ENCODE results near the gene IFNL4.

IFNL4 gene

GRCh38 chr19:39212375-39212742 is 36.3 kb downstream of the IFNL4 start (continued):
- TF ChIP-seq ZC3H10 (CRISPR knock-in tag; IDR thresholded peaks at IDR 0.05) (no peak), ZNF565 (CRISPR knock-in tag; conservative IDR thresholded peaks at IDR 0.05; ENCODE audit: low read depth) (no peak), ZFP30 (CRISPR knock-in tag; IDR thresholded peaks at IDR 0.05) (no peak), CREB5 (CRISPR knock-in tag; IDR thresholded peaks at IDR 0.05; ENCODE audit: low read depth) (no peak), CSRNP3 (CRISPR knock-in tag; IDR thresholded peaks at IDR 0.05) (no peak), PPARA (CRISPR knock-in tag; IDR thresholded peaks at IDR 0.05; ENCODE audit: borderline replicate concordance) (no peak)

- ATAC-seq, result no peak; the same call in 1 of the 3 replicates
- TF ChIP-seq BACH2 (CRISPR knock-in tag; IDR thresholded peaks at IDR 0.05; ENCODE audit: borderline replicate concordance) (no peak), OSR1 (CRISPR knock-in tag; IDR thresholded peaks at IDR 0.05) (no peak), TCF4 (CRISPR knock-in tag; IDR thresholded peaks at IDR 0.05; ENCODE audit: borderline replicate concordance) (no peak), CSRNP3 (CRISPR knock-in tag; IDR thresholded peaks at IDR 0.05) (no peak), ZFP30 (CRISPR knock-in tag; IDR thresholded peaks at IDR 0.05) (no peak), CSDC2 (CRISPR knock-in tag; IDR thresholded peaks at IDR 0.05) (no peak), ZNF70 (CRISPR knock-in tag; IDR thresholded peaks at IDR 0.05) (no peak), ISL1 (CRISPR knock-in tag; IDR thresholded peaks at IDR 0.05) (no peak), CREB5 (CRISPR knock-in tag; IDR thresholded peaks at IDR 0.05; ENCODE audit: low read depth) (no peak)
- TF ChIP-seq, protein P1, sequence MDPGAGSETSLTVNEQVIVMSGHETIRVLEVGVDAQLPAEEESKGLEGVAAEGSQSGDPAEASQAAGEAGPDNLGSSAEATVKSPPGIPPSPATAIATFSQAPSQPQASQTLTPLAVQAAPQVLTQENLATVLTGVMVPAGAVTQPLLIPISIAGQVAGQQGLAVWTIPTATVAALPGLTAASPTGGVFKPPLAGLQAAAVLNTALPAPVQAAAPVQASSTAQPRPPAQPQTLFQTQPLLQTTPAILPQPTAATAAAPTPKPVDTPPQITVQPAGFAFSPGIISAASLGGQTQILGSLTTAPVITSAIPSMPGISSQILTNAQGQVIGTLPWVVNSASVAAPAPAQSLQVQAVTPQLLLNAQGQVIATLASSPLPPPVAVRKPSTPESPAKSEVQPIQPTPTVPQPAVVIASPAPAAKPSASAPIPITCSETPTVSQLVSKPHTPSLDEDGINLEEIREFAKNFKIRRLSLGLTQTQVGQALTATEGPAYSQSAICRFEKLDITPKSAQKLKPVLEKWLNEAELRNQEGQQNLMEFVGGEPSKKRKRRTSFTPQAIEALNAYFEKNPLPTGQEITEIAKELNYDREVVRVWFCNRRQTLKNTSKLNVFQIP (CRISPR knock-in tag; IDR thresholded peaks at IDR 0.05; ENCODE audit: borderline replicate concordance, low read depth), result no peak
Measured at GRCh38 chr19:39211731-39212374, 36.8 kb downstream of the IFNL4 start.

DNA sequence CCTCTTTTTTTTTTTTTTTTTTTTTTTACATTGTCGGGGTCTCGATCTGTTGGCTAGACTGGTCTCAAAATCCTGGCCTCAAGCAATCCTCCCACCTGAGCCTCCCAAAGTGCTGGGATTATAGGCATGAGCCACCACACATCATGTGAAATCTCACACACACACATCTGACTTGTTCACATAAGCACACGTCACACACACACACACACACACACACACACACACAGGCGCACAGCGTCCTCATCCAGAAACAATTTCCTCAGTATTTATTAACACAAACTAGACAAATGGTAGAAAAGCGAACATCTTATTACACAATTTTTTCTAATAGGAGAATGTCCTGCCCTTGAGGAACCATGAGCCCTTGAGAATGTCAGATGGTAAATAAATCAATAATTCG is 39.5 kb downstream of the IFNL4 start:
- TF ChIP-seq BACH2 (CRISPR knock-in tag; IDR thresholded peaks at IDR 0.05; ENCODE audit: borderline replicate concordance), result no peak
- TF ChIP-seq ESRRG (CRISPR knock-in tag; IDR thresholded peaks at IDR 0.05), result no peak
- TF ChIP-seq OSR1 (CRISPR knock-in tag; IDR thresholded peaks at IDR 0.05), result no peak
- ATAC-seq, result no peak

DNA sequence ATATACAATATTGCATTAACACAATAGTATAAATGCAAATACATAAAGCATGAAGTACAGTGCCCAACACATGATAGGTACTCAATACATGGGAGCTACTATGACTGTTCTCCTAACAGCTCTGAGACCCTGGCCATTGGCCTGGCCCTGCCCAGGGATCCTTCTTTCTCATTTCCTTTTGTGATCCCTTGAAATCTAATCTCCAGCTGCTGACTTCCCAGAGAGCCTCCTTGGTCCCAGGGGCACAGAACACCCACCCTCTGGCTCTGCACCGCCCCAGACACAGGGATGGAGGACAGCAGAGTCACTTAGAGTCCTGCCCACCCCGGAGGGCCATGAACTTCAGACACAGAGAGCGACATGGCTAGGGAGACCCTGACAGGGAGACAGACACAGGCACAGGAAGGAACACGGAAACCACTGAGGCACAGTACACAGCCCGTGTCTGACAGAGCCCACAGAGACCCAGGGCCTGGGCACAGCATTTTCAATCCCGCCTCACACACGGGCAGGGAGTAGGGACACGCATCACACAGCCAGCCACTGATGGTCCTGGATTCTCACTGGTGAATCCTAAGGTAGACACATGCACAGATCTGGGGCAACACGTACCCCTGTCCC is 40.4 kb downstream of the IFNL4 start:
- no peak for ATAC-seq
- TF ChIP-seq TOX (CRISPR knock-in tag; IDR thresholded peaks at IDR 0.05; ENCODE audit: borderline replicate concordance) (no peak), ARNTL (CRISPR knock-in tag; IDR thresholded peaks at IDR 0.05; ENCODE audit: borderline replicate concordance, low read depth) (no peak), OSR1 (CRISPR knock-in tag; IDR thresholded peaks at IDR 0.05) (no peak), CREB5 (CRISPR knock-in tag; IDR thresholded peaks at IDR 0.05; ENCODE audit: low read depth) (no peak), GLIS3 (CRISPR knock-in tag; IDR thresholded peaks at IDR 0.05) (no peak), ISL1 (CRISPR knock-in tag; IDR thresholded peaks at IDR 0.05) (no peak), ZFP3 (CRISPR knock-in tag; IDR thresholded peaks at IDR 0.05) (no peak), ESRRG (CRISPR knock-in tag; IDR thresholded peaks at IDR 0.05) (no peak), RARB (CRISPR knock-in tag; IDR thresholded peaks at IDR 0.05) (no peak), PPARA (CRISPR knock-in tag; IDR thresholded peaks at IDR 0.05; ENCODE audit: borderline replicate concordance) (no peak), ZNF70 (CRISPR knock-in tag; IDR thresholded peaks at IDR 0.05) (no peak)
- TF ChIP-seq, protein P1 (CRISPR knock-in tag; IDR thresholded peaks at IDR 0.05; ENCODE audit: borderline replicate concordance, low read depth), result no peak
